SKM-1 (cell line): ENCODE results near the gene UBR3.
"Not testable (repeated sequence)": the region's sequence is repeated elsewhere in the genome, so short reads cannot be mapped to it uniquely, and the experiment has no call there.

Experiments used
- DNase-seq: peaks from one replicate; lab custom pipeline; 2025; ENCODE audit not compliant: unreplicated experiment; lab: John Stamatoyannopoulos, UW

The UBR3 gene

DNA sequence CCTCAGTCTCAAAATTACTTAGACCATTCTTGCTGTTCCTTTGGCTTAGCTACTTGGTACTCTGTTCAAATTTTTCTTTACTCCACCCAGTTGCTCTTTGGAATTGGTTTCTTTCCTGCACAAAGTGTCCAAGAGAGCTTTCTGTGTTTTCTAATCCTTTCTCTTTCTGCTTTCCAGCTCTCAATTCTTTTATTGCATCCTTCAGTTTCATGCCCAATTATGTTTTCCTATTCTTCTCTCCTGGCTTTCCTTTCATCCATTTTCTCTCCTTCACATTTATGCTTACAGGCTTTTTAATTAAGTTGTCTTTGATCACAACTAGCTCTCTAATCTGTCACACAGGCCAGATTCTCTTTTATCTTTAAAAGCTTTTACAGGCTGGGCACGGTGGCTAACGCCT, 38.2 kb downstream of the UBR3 start:
- DNase-seq, result no peak

DNA sequence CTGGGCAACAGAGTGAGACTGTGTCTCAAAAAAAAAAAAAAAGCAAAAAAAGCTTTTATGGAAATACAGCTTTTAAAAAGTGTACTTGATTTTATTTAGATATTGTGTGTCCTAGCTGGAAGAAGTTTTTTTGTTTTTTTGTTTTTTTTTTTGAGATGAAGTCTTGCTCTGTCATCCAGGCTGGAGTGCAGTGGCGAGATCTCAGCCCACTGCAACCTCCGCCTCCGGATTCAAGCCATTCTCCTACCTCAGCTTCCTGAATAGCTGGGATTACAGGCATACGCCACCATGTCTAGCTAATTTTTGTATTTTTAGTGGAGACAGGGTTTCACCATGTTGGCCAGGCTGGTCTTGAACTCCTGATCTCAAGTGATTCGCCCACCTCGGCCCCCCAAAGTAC, 39.0 kb downstream of the UBR3 start:
- not testable (repeated sequence) for DNase-seq

DNA sequence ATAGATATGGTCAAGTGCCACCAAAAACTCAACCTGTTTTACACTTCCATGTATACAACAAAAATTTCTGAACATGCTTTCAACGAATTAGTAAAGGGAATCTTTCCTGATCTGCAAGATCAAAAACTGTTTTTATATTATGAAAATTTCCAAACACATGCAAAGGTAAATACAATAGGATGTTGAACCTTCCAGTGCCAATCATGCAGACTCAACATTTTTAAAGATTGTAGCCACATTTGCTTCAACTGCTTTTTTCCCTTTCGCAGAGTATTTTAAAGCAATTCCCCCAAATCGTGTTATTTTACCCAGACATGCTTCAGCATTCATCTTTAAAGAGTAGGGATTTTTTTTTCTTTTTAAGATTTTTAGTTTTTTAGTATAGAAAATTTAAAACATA, 40.3 kb downstream of the UBR3 start:
- no peak for DNase-seq

DNA sequence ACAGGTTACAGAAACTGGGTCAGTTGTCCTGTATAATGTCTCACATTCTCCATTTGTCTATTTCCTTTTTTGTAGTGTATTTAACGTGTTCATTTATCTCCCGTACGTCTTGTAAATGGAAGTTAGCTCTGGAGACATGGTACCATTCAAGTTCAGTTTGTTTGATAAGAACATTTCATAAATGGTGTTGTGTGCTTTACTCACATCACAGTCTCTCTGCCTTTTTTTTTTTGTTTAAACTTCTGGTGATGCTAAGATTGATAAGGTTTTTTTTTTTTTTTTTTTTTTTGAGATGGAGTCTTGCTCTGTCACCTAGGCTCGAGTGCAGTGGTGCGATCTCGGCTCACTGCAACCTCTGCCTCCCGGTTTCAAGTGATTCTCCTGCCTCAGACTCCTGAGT, 41.7 kb downstream of the UBR3 start:
- no peak for DNase-seq

DNA sequence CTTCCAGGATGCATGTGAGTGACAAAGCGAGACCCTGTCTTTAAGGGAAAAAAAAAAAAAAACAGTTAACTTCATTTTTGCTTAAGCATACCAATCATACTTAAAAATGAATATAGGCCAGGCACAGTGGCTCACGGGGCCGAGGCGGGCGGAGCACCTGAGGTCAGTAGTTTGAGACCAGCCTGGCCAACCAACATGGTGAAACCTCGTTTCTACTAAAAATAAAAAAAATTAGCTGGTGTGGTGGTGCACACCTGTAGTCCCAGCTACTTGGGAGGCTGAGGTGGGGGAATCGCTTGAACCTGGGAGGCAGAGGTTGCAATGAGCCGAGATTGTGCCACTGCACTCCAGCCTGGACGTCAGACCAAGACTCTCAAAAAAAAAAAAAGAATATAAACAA, 44.1 kb downstream of the UBR3 start:
- DNase-seq, result not testable (repeated sequence)

DNA sequence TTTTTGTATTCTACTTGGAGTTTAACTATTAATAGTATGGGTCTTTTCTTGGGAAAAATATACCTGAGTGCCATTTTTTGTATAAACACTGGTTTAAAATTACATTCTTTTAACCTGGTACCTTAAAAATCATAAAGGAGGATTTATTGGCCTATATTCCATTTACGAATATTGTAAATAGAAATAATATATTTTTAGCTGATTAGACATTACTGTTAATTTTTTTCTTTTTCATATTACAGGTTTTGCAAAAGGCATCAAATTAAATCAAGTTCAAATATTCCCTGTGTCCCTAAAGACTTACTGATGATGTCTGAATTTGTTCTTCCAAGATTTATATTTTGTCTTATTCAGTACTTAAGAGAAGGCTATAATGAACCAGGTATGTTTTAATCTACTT, 44.7 kb downstream of the UBR3 start:
- DNase-seq, result no peak

DNA sequence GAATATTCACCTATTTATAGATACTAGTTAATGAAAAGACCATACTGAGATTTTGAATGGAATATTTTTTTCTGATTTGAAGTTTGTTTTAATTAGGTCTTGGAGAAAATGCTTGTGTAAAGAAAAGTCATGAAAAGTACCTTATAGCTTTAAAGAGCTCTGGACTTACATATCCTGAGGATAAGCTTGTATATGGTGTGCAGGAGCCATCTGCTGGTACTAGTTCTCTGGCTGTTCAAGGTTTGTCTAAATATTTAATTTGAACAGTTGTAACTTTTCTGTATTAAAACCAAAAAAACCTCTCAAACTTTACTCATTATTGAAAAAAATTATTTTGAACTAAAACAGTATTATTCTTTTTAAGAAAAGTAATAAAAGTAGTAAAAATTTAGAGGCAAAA, 50.1 kb downstream of the UBR3 start:
- no peak for DNase-seq

DNA sequence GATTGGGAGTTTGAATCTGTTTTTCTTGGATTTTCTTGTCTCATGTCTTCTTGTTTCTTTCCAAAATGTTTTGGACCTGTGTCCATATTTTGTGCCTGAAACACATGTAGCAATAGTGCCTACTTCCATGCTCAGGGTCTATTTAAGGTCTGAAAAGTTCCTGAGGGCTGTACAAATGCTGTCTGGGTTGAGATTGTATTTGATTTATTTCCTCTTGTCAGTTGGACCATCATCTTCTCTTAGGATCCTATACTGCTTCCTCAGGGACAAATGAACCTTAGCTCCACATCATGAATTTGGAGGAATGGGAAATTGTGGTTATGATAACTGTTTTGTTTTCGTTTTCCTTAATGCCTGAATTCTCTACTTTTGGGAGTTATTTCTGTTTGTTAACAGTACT, 59.9 kb downstream of the UBR3 start:
- no peak for DNase-seq

DNA sequence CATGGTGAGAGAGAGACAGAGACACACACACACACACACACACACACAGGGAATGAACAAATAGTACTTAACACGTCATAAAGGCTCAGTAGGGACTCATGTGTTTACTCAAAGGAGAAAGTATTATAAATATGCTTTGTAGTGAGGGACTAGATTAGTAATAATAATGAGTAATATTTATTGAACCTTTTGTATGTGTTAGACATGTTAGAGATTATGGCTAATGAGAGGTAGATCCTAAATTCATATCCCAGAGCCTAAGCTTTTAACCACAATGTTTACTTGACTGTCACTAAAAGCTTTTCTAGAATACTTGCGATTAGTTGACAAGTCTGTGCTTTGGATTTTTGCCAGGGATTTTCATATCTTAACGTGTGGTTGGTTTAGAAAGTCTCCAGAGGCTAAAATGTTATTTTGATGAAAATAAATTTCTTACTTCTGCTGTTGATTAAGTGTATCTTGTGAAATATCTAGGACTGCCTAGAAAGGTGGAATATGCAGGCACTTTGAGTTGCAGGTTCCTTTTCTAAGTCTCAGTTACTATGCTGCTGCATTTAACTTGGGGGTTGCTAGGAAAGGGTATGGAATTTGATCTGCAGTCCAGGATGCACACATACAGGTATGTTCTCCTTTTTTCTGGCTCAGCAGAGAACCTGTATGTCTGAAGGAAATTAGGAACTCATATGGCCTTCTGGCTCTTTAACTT, 64.5 kb downstream of the UBR3 start:
- DNase-seq, result no peak

DNA sequence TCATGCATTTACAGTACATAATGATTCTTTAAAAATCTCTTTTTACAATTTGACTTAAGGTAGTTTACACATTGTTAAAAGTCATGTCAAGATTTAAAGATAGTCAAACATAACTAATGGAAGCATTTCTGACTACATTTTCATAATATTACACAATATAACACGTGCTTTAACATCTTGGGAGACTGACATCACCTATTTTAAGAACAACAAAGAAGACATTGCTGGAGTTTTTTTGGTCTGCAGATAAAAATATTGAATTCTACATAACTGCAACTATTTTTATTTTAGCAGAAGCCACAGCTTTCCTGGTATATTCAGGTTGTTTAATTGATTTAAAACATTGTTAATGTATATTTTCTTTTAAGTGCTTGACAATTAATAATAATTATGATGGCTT, 65.7 kb downstream of the UBR3 start:
- DNase-seq, result no peak

DNA sequence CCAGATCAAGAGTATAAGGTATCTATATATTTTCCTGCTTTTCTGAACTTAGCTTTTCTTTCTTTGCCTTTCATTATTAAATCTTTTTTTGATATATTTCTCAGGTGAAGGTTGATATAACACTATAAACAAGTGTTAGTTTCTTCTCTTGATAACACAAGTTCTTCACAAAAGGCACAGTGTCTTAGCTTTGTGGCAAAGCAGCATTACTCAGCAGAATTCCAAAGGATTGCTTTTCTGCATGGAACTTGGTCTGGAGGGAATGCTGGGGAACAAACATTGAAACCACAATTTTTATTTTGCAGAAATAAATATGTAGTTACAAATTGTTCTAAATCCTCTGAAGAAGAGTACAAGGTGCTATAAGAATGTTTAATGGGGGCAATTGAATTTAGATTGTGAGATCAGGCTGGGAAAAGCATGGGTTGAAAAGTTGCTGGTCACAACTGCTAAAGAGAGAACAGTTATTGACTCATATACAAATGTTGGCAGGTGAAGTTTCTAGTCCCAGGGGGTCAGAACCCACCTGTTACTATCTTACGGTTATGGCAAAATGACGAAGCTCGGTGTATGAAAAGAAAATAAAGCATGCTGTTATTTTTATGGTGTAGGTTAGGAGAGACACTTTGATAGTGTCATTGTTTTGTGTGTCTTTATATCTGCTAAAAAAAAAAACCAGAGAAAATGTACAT, 68.2 kb downstream of the UBR3 start:
- DNase-seq, result no peak

DNA sequence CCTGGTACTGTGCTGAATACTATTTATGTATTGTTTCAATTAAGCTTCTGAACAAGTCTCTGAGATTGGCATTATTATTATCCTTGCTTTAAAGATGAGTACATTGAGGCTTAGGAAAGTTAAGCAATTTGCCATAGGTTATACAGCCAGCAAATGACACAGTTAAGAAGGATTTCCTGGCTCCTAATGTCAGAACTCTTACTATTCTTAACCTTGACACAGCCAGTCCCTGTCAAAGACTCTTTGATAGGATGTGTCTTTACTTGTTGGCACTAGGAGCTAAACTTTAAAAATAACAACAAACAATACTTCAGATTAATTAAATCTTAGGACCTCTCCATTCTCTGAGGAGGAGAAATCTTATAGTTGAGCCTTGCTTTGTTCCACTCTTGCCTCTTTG, 70.6 kb downstream of the UBR3 start:
- no peak for DNase-seq

DNA sequence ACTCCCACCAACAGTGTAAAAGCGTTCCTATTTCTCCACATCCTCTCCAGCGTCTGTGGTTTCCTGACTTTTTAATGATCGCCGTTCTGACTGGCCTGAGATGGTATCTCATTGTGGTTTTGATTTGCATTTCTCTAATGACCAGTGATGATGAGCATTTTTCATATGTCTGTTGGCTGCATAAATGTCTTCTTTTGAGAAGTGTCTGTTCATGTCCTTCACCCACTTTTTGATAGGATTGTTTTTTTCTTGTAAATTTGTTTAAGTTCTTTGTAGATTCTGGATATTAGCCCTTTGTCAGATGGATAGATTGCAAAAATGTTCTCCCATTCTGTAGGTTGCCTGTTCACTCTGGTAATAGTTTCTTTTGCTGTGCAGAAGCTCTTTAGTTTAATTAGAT, 72.8 kb downstream of the UBR3 start:
- DNase-seq, result not testable (repeated sequence)

DNA sequence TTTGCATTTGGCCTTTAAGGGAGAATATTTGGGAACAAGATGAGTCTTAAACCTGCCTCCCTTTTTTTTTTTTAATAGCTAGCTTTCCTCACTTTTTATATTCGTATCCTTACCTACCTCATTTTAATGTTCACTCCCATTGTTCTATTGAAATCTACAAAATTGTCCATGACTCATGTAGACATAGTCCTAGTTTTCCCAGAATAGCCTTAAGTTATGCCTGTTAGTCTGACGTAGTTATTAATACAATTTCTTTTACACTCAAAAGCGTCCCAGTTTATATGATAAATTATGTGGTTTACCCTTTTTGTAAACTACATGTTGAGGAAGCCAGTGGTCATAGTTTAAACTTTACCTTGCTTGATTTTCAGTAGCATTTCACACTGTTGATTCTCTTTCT, 73.4 kb downstream of the UBR3 start:
- DNase-seq, result no peak

DNA sequence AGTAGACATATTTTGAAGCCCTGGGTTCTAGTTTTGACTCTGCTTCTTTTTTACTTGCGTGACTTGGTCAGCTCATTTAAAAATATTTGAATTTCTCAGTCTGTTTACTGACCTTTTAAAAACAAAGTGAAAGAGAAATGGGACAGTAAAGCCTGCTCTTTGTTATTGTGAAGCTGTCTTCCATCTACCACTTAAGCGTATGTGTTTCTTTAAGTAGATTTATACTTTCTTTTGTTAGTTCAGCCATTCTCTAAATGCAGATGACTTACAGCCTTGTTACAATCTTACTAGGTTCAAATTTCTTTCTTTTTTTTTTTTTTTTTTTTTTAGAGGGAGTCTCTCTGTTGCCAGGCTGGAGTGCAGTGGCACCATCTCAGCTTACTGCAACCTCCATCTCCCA, 79.5 kb downstream of the UBR3 start:
- DNase-seq, result no peak

DNA sequence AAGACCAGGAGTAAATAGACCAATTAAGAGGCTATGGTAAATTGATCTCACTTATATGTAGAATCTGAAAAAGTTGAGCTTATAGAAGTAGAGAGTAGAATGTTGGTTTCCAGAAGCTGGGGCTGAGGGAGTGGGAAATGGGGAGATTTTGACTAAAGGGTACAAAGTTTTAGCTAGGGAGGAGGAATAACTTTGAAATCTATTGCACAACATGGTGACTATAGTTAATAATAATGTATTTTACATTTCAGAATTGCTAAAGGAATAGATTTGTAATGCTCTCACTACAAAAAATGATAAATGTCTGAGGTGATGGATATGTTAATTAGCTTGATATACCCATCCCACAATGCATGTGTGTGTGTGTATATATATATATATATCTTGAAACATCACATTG, 82.1 kb downstream of the UBR3 start:
- no peak for DNase-seq

DNA sequence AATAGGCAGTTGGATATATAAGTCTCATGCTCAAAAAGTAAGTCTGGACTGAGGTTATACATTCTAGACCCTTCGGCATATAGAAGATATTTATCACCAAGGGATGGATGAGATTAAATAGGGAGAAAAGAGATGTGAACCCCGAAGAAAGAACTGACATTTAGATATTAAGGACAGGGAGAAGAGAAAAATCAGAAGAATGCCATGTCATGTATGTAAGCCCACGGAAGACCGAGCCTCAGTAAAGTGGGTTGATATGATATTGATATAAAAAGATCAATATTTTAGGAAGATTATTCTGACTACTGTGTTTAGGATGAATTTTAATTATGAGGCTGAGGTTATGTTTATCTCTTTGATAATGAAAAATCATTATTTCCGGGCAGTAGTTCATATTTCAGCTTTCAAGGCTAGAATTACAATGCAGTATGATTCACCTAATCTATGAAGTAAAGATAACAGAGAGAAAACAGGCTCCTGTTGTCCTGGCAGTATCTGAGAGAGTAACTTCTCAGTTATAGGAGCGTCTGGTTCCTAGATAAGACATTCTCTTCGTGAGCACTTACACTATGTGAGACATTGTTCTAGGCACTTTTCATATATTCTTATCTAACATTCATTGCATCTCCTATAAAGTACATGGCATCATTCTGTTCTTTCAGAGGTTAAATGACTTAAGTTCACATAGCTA, 83.0 kb downstream of the UBR3 start:
- no peak for DNase-seq

DNA sequence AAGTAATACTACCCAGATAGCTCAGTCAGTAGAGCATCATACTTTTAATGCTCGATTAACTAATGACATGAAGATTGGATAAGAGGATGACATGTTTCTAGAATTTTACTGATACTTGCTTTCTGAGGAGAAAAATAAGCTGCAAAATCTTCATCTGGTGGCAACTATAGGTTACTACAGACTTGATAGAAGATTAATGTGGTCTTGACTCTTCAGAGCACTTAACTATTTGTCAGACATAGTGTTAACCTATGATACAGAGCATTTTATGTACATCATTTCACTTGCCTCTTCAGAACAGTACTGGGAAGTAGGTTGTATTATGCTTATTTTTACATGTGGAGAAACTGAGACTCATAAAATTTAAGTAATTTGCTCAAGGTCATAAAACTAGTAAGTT, 83.9 kb downstream of the UBR3 start:
- DNase-seq, result no peak

DNA sequence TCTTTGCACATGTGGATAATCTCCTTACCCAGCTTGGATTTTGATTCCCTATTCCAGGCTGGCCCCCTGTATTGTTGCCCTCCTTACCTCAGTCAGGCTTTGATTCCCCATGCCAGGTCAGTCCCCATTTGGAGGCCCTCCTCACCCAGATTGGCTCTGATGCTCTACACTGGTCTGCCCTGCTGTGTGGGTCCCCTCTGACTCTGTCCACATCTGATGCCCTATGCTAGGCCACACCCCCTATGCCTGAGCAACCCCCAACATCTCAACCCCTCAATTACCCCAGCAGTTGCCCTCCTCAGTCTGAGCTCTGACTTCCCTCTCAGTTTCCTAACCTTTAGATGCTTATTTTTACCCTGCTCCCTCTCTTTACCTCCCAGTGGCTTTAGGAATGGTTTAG, 89.4 kb downstream of the UBR3 start:
- no peak for DNase-seq

DNA sequence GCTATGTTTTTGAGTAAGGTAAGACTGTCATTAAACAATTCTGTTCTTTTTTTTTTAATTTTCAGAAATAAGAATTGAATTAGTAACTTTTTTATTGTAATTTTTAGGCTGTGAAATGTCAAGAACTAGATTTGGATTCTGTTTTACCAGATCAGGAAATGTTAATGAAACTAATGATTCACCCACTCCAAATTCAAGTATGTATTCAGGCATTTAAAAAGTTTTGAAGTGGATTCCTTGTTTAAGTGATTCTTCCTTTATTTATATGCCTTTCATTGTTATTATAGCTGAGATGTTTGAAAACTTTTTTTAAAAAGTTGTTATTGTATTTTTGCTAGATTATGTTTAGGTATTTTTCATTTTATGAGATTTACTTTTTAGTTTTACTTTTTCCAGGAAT, 96.7 kb downstream of the UBR3 start:
- no peak for DNase-seq

DNA sequence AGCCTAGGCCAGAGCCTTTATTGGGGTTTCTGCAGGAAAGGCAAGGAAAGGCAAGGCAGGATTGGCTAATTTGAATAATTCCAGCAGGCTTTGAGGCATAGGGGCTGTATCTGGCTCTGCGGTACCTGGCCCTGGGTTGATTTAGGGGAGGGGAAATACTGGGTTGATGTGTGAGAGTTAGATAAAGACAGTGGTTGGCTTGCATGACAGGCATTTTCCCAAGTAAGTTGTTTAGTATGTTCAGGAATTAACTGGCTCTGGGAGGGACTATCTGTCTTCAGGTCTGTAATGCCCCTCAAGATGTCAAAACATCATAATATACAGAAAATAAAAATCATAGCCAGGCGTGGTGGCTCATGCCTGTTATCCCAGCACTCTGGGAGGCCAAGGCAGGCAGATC, 98.7 kb downstream of the UBR3 start:
- DNase-seq, result no peak

DNA sequence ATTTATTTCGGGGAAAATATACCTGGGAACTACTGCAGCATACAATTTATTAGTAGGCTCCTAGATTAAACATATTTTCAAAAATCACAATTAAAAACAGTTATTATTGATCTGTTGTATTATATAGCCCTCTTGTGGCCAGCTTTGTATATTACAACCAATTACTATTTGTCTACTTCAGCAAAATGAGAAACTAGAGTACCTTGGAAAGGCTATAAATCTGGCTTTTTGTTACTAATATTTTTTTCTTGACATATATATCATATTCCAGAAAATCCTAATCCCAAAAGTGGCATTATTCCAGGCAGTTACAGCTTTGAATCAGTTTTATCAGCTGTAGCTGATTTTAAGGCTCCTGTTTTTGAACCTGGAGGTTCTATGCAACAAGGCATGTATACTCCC, 101.2 kb downstream of the UBR3 start:
- no peak for DNase-seq
